Left renal pelvis (tissue), 4 donors: ENCODE results near the gene PRKCE. TPM values are rescaled to one million over a fixed set of nuclear protein-coding genes. Genes with fewer than 3 reads are reported as not detected.
"Not testable (repeated sequence)": the region's sequence is repeated elsewhere in the genome, so short reads cannot be mapped to it uniquely, and the experiment has no call there.

Experiments used
- DNase-seq, 4 donors: peaks; one replicate each; pipeline ENCODE4 v3.0.0-alpha.2; 2013; ENCODE audit warnings: low read depth in 4 of 4, low spot score in 3 of 4
- polyA plus RNA-seq, 4 donors: library from polyadenylated mRNA; unstranded; fragments of 120-200 nt; gene quantifications; one replicate each; pipeline ENCODE4 v1.2.1, GENCODE V29; 2013; ENCODE audit not compliant: insufficient read length in 4 of 4

The PRKCE gene
- polyA plus RNA-seq, 4 donors, result 8.2 to 16.0 (median 9.0) TPM

DNA sequence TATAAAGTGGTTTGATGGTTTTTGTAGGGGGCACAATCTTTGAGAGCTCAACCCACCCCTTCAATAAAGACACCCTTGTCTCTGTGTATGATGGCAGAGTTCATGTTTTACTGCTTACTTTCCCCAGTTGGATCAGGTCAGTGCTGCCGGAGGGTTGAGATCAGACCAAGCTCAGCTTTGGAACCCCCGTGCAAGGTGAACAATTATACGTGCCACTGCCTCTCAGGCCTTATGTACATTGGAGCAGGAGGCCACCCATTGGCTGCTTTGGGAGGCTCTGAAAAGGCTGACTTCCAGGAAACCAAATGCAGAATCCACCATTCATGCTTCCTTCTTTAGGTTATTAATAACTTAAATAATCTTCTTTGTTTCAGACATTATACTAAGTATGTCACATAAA, 542.4 kb downstream of the PRKCE start:
- no peak for DNase-seq

DNA sequence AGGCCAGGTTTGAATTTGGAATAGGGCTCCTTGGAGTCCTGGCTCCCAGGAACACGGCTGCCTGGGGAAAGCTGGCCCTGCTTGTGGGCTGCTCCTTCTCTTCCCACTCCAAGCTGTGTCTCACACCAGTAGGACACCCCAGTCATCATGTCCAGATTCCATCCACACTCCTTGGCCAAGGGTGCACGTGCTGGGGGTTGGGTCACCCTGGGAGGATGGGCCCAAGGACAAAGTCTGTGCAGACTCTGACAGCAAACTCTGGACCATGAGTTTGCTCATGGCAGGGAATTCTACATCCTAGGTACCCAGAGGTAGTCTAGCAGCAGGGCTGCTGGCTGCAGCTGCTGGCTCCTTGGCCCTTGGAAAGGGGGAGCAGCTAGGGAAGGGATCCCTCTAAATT, 543.4 kb downstream of the PRKCE start:
- DNase-seq, result no peak

DNA sequence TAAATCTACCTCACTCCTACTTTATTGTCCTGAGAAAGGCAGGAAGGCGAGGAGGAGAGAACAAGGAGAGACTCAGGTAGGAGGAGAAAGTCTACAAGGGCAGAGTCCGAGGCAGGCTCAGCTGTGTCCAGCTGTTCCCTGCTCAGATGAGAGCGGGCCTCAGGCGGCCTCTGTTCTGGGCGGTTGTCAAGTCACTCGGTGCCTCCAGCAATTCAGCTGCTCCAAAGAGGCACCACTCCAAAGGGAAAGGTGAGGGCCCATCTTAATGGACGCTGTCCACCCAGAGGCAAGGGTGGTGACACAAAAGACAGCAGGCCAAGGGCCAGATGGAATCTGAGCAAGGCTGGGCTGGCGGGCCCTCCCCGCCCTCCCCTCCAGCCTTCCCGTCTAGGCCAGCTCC, 544.3 kb downstream of the PRKCE start:
- DNase-seq, result no peak

DNA sequence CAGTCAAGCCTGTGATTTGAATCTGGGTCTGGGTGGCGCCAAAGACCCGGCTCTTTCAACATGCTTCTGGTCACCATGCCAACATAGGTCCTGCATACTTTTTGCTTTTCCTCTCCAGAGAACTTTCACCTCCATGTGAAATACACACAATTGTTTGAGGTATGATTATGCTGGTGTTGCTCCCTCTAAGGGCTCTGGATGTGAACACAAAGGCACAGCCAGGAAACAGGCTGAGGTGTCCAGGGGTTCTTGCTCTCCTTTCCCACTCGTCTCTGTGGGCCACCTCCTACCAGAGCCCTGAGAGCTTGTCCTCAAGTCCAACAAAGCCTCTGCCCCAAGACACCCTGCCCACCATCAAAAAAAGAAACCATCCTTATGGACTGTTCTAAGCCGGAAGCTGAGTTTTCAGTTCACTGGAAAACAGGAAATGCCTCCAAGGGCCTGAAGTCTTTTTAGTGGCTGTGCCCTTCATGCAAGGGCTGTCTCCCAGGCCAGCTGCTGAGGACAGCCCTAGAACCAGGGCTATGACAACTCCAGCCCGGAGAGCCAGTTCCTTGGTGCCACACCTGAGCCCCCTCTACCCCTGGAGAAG, 545.5 kb downstream of the PRKCE start:
- DNase-seq, result no peak

DNA sequence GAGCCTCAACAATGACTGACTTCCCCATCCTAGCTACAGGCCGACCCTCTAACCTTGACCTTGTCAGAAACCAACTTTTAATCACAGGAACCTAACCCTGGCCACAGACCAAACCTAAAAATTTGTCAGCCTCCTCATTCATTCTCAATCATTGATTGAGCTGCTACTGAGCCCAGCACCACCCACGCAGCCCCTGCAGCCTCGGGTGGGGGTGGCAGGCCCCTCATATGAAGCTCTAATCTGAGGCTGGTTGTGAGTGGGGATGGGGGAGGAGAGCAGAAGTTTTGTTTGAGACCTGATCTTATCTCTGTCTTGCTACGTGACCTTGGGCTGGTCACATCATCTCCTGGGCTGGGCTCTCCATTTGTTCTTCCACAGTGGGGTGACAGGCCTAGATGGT, 546.2 kb downstream of the PRKCE start:
- DNase-seq, result no peak

DNA sequence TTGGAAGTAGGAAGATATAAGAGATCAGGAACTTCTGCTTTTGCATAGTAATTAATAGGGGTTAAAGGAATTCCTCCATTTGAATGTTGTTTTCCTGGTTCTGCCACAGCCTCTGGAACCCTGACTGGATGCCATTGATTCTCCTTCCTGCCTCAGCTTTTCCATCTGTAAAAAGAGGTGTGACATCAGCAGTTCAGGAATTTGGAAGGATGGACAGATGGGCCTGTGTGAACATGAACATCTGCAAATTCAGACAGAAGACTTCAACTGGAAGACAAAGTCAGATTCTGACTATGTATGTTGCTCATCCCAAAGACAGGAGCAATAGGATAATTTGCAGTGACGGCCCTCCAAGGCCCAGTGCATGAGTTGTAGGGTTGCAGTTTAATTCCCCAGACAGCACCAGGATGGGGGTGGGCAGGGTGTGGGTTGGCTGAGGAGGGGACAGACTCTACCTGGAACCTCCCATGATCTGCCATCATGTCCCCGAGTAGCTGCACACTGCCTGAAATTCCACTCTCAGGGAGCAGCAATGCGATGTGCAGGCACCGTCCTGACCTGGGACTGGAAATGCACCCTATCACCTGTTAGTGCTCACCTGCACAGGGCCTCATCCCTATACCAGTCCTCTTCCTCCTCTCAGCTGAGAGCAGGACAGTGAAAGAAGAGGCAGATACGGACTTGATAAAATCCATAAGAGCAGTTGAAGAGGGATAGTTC, 546.8 kb downstream of the PRKCE start:
- no peak for DNase-seq

DNA sequence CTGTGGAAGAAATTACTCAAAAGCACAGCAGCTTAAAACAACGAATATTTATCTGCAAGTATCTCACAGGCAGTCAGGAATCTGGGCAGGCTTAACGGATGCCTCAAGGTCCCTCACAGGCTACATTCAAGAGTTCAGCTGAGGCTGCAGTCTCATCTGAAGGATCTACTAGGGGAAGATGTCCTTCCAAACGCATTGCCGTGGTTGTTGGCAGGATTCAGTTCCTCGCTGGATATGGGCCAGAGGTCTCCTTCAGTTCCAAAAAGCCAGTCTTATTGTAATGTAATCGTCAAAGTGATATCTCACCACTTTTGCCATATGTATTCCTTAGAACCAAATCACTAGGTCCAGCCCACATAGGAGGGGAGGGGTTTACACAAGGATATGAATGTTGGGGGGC, 547.5 kb downstream of the PRKCE start:
- DNase-seq, result no peak

DNA sequence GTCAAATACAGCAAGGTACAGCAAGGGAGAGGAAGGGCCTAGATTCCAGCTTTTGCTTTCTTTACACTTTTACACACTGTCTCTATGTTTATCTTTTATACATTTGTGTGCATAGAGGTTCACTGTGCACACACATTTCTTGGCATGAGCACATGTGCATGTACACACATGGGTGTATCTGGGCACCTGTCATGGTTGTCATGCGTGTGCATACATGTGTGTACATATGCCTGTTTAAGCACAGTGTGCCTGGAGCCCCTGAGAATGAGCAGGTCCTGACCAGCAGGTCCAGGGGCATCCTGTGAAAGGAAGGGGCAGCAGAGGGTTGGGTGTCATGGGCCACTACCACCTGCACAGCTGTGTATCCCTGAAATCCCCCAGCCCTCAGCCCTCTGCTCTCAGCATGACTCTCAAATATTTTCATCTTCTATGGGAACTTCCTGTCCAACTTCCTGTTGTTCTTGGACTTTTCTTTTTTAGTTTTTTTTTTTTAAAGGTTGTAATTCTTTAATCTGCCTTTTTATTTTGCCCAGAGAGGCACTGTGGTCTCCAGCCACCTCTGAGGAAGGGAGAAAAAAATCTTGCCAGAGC, 548.7 kb downstream of the PRKCE start:
- no peak for DNase-seq

DNA sequence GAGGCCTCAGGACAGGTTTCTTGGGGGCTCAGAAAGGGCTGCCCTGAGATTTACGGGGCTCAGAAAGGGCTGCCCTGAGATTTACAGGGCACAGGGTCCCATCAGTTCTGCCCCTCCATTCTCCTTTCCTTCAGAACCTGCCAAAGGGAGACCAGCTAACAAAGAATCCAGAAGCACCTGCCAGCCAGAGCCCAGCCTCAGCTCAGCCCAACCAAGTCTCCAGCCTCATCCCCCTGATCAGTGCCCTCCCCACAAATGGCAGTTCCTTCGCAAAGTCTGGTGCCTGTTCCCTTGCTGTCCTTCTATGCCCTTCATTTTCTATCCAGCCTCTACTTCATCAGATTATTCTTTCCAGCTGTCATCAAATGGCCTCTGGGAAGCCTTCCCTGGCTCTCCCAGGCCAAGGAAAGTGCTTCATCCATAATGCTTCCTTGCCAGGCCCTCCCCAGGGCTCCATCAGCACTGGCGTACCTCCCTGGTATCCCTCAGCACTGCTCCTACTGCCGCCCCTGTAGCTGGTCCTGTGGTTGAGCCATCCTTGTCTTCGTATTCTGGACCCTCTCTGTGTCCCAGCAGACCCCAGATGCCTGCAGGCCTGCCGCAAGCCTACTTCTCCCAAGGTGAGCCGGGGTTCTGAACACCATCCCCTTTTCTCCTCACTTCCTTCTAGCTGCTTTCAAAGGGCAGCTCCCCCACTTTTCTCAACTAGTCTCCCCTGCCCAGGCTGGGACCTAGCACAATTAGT, 549.6 kb downstream of the PRKCE start:
- DNase-seq, result no peak

DNA sequence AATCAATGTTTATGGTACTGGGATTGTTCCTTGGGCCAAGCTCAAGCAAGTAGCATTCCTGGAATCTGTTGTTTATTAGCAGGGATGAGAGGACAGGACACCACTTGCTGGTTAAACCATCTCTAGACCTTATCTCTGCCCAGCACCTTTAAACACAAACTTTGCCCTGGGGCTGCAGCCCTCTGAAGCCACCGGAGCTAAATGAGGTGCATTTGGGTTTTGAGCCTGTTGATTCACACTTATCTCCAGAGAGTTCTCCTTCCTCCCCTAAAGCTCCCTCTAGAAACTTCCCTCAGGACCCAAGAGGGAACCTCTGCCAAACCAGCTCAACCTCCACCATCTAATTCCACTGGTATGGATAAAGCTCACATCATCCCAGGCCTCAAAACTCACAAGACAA, 551.0 kb downstream of the PRKCE start:
- DNase-seq, result no peak

DNA sequence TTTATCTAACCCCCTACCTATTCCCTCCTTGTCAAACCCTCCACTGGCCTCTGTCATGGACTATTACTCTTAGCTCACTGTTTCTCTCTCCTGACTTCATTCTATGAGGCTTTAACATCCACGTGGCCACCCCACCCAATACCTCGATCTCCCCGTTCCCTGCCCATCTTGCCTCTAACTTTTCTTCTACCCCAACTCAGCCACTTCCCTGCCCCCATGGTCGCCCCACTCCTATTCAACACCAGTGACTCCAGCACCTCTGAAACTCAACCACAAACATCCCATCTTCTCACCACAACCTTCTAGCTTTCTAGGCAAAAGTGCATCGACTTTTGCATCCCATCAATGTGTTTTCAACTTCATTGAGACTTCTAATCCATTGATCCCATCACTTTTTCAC, 551.5 kb downstream of the PRKCE start:
- no peak for DNase-seq

DNA sequence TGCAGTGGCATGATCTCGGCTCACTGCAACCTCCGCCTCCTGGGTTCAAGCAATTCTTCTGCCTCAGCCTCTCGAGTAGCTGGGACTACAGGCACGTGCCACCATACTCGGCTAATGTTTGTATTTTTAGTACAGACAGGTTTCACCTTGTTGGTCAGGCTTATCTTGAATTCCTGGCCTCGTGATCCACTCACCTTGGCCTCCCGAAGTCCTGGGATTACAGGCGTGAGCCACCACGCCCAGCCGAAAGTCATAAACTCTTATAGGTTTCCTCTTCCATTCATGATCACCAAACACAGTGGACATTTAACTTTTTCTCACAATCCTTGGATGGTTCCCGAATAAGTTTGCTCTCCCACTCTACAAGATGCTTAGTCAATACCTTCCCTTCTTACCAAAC, 552.2 kb downstream of the PRKCE start:
- DNase-seq, result not testable (repeated sequence)

DNA sequence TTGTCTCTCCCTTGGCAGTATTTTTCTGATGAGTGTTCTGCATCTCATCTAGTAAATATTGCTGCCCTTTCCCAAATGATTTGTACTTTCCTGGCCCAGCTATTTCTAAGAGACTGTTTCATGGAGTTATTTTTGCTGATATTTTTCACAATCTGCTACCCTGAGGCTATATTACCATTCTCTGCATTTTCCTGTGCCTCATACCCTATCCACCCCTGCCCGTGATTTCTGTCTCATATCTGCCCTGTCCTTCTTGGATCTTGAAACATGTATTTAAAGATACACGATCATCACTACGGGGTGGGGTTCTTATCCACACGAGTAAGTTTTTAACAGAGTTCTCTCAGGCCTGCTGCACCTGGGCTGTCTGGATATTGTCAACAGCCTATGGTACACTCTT, 556.1 kb downstream of the PRKCE start:
- DNase-seq, result no peak

DNA sequence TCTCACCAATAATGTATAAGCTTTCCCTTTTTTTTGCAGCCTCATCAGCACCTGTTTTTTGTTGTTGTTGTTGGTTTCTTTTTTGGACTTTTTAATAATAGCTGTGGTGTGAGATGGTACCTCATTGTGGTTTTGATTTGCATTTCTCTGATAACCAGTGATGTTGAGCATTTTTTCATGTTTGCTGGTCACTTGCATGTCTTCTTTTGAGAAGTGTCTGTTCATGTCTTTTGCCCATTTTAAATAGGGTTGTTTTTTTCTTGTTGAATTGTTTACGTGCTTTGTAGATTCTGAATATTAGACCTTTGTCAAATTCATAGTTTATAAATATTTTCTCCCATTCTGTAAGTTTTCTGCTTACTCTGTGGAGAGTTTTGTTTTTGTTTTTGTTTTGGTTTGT, 557.3 kb downstream of the PRKCE start:
- no peak for DNase-seq

DNA sequence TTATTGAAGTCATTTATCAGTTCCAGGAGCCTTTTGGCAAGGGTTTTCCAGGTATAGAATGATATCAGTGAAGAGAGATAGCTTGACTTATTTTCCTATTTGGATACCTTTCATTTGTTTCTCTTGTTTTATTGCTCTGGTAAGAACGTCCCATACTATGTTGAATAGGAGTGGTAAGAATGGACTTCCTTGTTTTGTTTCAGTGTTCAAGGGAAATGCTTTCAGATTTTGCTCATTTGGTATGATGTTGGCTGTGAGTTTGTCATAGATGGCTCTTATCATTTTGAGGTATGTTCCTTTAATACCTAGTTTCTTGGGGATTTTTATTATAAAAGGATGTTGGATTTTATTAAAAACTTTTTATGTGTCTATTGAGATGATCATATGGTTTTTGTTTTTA, 558.6 kb downstream of the PRKCE start:
- no peak for DNase-seq

DNA sequence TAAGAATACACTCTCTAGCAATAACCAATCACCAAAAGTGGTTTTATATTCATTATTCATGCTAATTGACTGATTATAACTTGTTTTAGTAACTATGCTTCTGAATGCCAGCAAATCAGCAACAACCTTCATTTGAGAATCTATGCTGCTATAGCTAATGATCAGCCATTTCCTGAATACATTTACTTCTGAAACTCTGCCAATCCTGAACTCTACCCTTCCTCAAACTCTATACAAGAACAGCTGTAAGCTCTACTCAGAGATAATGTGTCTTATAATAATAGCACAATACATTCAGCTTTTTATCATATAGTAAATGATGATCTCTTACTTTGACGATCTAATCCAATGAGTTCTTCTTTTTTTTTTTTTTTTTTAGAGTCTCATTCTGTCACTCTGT, 560.0 kb downstream of the PRKCE start:
- DNase-seq, result no peak

DNA sequence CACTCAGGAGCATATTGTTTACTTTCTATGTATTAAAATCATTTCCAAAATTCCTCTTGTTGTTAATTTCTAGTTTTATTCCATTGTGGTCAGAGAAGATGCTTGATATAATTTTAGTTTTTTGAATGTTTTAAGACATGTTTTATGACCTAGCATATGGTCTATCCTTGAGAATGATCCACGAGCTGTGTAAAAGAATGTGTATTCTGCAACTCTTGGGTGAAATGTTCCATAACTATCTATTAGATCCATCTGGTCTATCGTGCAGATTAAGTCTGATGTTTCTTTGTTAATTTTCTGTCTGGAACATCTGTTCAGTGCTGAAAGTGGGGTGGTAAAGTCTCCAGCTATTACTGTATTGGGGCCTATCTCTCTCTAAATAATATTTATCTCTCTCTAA, 562.4 kb downstream of the PRKCE start:
- DNase-seq, result no peak

DNA sequence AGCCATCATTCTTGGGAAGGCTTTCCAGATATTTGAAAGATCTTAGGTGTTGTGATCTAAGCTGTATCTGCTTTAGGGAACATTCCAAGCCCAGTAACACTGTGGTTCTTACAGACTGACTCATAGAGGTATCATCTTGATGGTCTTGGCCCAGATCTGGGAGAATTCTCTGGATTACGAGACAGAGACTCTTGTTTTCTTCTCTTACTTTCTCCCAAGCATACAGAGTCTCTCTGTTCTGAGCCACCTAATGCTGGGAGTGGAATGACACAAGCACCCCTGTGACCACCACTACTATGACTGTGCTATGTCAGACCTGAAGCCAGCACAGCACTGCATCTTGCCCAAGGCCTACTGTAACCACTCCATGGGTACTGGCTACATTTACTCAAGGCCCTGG, 564.7 kb downstream of the PRKCE start:
- DNase-seq, result no peak

DNA sequence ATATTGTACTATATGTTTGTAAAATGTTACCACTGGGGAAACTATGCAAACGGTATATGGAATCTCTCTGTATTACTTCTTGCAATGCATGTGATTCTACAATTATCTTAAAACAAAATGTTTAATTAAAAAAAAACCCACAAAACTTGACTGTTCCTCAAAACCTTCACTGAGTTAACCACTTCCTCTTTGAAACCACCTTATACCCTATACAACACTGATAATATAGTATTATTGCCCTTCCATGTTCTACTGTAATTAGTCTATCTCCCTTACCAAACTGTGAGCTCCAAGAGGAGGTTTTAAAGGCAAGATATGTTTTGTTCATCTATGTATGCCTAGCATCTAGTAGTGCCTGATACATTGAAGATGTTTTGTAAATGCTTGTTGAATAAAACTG, 572.0 kb downstream of the PRKCE start:
- DNase-seq, result not testable (repeated sequence)

DNA sequence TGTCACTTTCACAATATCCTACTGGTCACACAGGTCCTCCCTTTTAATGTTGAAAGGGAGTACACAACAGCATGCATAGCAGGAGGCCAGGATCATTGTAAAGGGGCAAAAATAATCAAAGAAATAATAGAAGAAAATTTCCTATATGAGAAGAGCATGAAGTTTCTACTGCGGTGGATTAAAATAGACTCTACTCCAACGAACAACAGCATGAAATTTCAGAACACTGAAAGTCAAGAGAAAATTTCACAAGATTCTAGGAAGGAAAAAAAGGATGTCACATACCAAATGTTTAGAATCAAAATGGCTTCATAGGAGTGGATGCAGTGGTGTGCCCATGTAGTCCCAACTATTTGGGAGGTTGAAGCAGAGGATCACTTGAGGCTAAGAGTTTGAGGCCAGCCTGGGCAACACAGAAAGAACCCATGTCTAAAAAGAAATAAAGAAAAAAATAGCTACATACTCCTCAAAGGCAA, 573.7 kb downstream of the PRKCE start:
- DNase-seq, result no peak

DNA sequence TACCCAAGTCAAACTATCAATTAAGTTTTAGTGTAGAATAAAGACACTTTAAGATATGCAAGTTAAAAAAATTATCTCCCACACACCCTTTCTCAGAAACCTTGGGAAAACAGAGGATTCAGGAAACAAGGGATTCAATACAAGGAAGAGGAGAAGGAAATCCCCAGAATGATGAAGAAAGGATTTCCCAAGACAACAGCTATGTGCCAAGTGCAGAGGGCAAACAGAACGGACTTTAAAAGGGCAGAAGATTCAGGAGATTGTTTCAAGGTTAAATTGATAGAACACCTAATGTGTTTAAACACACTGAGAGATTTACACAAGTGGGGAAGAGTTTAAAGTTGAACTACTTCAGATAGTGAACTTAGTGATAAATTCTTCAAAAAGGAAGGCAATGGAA, 574.3 kb downstream of the PRKCE start:
- no peak for DNase-seq

DNA sequence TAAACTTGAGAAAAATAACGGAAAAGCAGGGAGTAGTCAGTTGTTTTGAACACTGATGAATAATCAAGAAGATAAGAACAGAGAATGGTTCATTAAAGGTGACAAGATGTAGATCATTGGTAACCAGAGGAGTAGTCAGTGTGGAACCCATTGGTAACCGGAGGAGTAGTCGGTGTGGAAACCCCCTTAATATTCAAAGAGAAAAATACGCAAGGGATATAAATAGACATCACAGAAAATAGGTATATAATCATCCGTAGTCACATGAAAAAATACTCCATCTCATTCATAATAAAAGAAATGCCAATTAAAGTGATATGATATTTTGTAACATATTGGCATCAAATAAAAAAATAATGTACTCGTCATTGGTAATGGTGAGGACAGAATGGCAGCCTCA, 575.1 kb downstream of the PRKCE start:
- no peak for DNase-seq
